Vagina (tissue), 2 donors: ENCODE data around the gene CDAN1.

Experiments
- CTCF ChIP-seq, 3 experiments: fragments of 450-650 bp in 2 of 3; fragments of 200-600 bp in 1 of 3; sonication (generic) in 1 of 3; IDR thresholded peaks; one replicate each; pipeline ENCODE4 v1.5.1; 2017 to 2019; ENCODE audit warnings: antibody characterized with exemption in 3 of 3, mild to moderate bottlenecking in 2 of 3, moderate library complexity in 2 of 3
- POLR2A ChIP-seq, 2 donors: fragments of 450-650 bp; IDR thresholded peaks; one replicate each; pipeline ENCODE4 v1.6.1; 2017; ENCODE audit warnings: antibody characterized with exemption in 2 of 2, mild to moderate bottlenecking in 2 of 2, moderate library complexity in 2 of 2
- POLR2AphosphoS5 ChIP-seq, 2 donors: sonication (generic); formaldehyde crosslinking; IDR thresholded peaks; one replicate each; pipeline ENCODE4 v1.9.0; 2017; ENCODE audit warnings: antibody characterized with exemption in 2 of 2, mild to moderate bottlenecking in 2 of 2, low read depth in 1 of 2; ENCODE audit not compliant: insufficient read depth in 1 of 2

- no peak for TF ChIP-seq CTCF (IDR thresholded peaks at IDR 0.05)
- no peak for TF ChIP-seq POLR2A (IDR thresholded peaks at IDR 0.05)
- TF ChIP-seq POLR2AphosphoS5 (IDR thresholded peaks at IDR 0.05; ENCODE audit: insufficient read depth in 1 of 2, low read depth in 1 of 2), result no peak
These were observed 43.9 kb downstream of the CDAN1 start for GRCh38 chr15:42692997-42693396.
